Breast epithelium (tissue), 3 donors: ENCODE results near the gene SPTBN1.

Experiments
- CTCF ChIP-seq, 3 donors: fragments of 450-650 bp; IDR thresholded peaks; one replicate each; pipeline ENCODE4 v1.5.1; 2016 to 2017; ENCODE audit warnings: antibody characterized with exemption in 3 of 3, mild to moderate bottlenecking in 3 of 3, moderate library complexity in 3 of 3
- POLR2A ChIP-seq: fragments of 450-650 bp; IDR thresholded peaks from one replicate; pipeline ENCODE4 v1.6.1; 2016; ENCODE audit warnings: antibody characterized with exemption, mild to moderate bottlenecking, moderate library complexity

GRCh38 chr2:54557211-54557600 lies 101.1 kb downstream of the SPTBN1 start:
- no peak for TF ChIP-seq CTCF (IDR thresholded peaks at IDR 0.05)
- no peak for TF ChIP-seq POLR2A
